ENCODE data around the gene SMARCD1. TPM values are rescaled to one million over a fixed set of nuclear protein-coding genes. Genes with fewer than 3 reads are reported as not detected.

The SMARCD1 gene
- total RNA-seq (10 to 100 TPM; 47.3 to 85.7 (median 60.3) TPM), polyA plus RNA-seq (10 to 100 TPM; 17.4 to 25.3 (median 18.1) TPM)
- long read RNA-seq, donor 1, transcript SMARCD1-202 (13 exons, 3,658 nt) = major isoform, 6 of 8 reads
- long read RNA-seq, donor 1, partial matches to known transcripts = 0 of 8 reads
- long read RNA-seq, donor 1, other reads (novel, unspliced or antisense) = 0 of 8 reads
- long read RNA-seq, donor 2, partial matches to known transcripts = 6 of 12 reads
- long read RNA-seq, donor 2, other reads (novel, unspliced or antisense) = 0 of 12 reads

- peak in 5 of 11 experiments; percentile 6 to 56 (median 41) for TF ChIP-seq CTCF (IDR thresholded peaks at IDR 0.05 in 8 of 11, conservative IDR thresholded peaks at IDR 0.05 in 3 of 11)
- TF ChIP-seq POLR2A (IDR thresholded peaks at IDR 0.05) = no peak
- peak; percentile 69 to 81 (median 80) for TF ChIP-seq POLR2AphosphoS5 (IDR thresholded peaks at IDR 0.05)
- no peaks in the 10 kb centered on the region for H3K9me3 ChIP-seq
- 0 to 1% (median 0%) methylated on average over 36 to 69 of the region's 69 CpGs for WGBS, 5 donors
- peak; percentile 99 for DNase-seq
- H3K4me1 ChIP-seq = peaks cover 7 to 59% (median 43%) of the 10 kb centered on the region in 6 donors
- intact Hi-C loops (cut with DNase I; ENCODE audit: low total_unique reads) = loop anchor here (5.0 kb wide), 1 partner anchor 82 kb away; the partner anchor contains the start of gene CERS5
- H3K27me3 ChIP-seq (replicated peaks in 1 of 7) = peaks cover 0 to 3% (median 0%) of the 10 kb centered on the region in 7 donors
- peaks cover 5 to 37% (median 27%) of the 10 kb centered on the region in 6 donors for H3K36me3 ChIP-seq
- H3K27ac ChIP-seq = peak within 1 kb of the TSS; percentile 90 to 99 (median 97)
- peak within 1 kb of the TSS; percentile 71 to 97 (median 84) for H3K4me3 ChIP-seq
These were observed at the start of gene SMARCD1 for GRCh38 chr12:50084775-50085614. Gene SMARCD1, plus strand, starts transcription at chr12:50085342. Its CDS starts 28 bp downstream, at chr12:50085370.

- Histone ChIP-seq H3K4me3 (no peak overlapping the region), H3K36me3 (no peaks in the 10 kb centered on the region), H3K9me3 (no peaks in the 10 kb centered on the region), H3K27ac (no peak overlapping the region), H3K4me1 (peaks cover 0 to 15% (median 6%) of the 10 kb centered on the region in 6 donors), H3K27me3 (replicated peaks in 1 of 7) (peaks cover 0 to 12% (median 0%) of the 10 kb centered on the region in 7 donors)
- WGBS, 5 donors = 74 to 89% (median 79%) methylated on average over 4 of the region's 4 CpGs
- TF ChIP-seq CTCF (IDR thresholded peaks at IDR 0.05 in 8 of 11, conservative IDR thresholded peaks at IDR 0.05 in 3 of 11) (no peak), POLR2A (IDR thresholded peaks at IDR 0.05) (no peak), POLR2AphosphoS5 (IDR thresholded peaks at IDR 0.05) (no peak)
- intact Hi-C loops (cut with DNase I; ENCODE audit: low total_unique reads) = no loop called here
- DNase-seq = peak; percentile 1
These were observed 46.8 kb upstream of the SMARCD1 start for GRCh38 chr12:50038336-50038735.

GRCh38 chr12:50039151-50039835, 45.8 kb upstream of the SMARCD1 start:
- H3K4me3 ChIP-seq = no peak overlapping the region
- 45 to 52% (median 51%) methylated on average over 9 of the region's 9 CpGs for WGBS, 5 donors
- DNase-seq = peak; percentile 94
- H3K9me3 ChIP-seq = no peaks in the 10 kb centered on the region
- H3K27ac ChIP-seq = no peak overlapping the region
- intact Hi-C loops (cut with DNase I; ENCODE audit: low total_unique reads) = no loop called here
- H3K27me3 ChIP-seq (replicated peaks in 1 of 7) = peaks cover 0 to 12% (median 0%) of the 10 kb centered on the region in 7 donors
- no peak for TF ChIP-seq POLR2AphosphoS5 (IDR thresholded peaks at IDR 0.05)
- peak; percentile 62 to 95 (median 82) for TF ChIP-seq CTCF (IDR thresholded peaks at IDR 0.05 in 8 of 11, conservative IDR thresholded peaks at IDR 0.05 in 3 of 11)
- H3K36me3 ChIP-seq = no peaks in the 10 kb centered on the region
- H3K4me1 ChIP-seq = peaks cover 0 to 6% (median 0%) of the 10 kb centered on the region in 6 donors
